Thyroid gland (tissue), 4 donors: ENCODE measurements around the gene ETV3L. TPM values are rescaled to one million over a fixed set of nuclear protein-coding genes. Genes with fewer than 3 reads are reported as not detected.

Experiments
- DNase-seq, 2 donors: peaks; one replicate each; pipeline ENCODE4 v3.0.0-alpha.2; 2019
- H3K27ac ChIP-seq, 3 donors: fragments of 200-600 bp; sonication (generic); 1 replicate in 2 of 3; 2 replicates in 1 of 3; pipeline ENCODE4 v1.5.1; 2016 to 2019; ENCODE audit warnings: mild to moderate bottlenecking in 1 of 3, moderate library complexity in 1 of 3
- H3K27me3 ChIP-seq: fragments of 200-600 bp; sonication (generic); one replicate; pipeline ENCODE4 v1.5.1; 2019
- H3K36me3 ChIP-seq, 2 donors: fragments of 200-600 bp; sonication (generic); one replicate each; pipeline ENCODE4 v1.5.1; 2016 to 2019
- H3K4me1 ChIP-seq, 2 donors: fragments of 200-600 bp; sonication (generic); one replicate each; pipeline ENCODE4 v1.5.1; 2017 to 2019
- H3K4me3 ChIP-seq, 3 donors: fragments of 200-600 bp; sonication (generic); replicated peaks in 1 of 3; 1 replicate in 2 of 3; 2 replicates in 1 of 3; pipeline ENCODE4 v1.5.1; 2016; ENCODE audit warnings: mild to moderate bottlenecking in 1 of 3
- H3K9me3 ChIP-seq: fragments of 200-600 bp; sonication (generic); one replicate; pipeline ENCODE4 v1.5.1; 2017
- POLR2A ChIP-seq, 2 donors: fragments of 450-650 bp; IDR thresholded peaks; one replicate each; pipeline ENCODE4 v1.6.1; 2017; ENCODE audit warnings: antibody characterized with exemption in 2 of 2, mild to moderate bottlenecking in 2 of 2, moderate library complexity in 1 of 2
- WGBS, 2 donors: methylation state at CpG; one replicate each; pipeline ENCODE4 v1.1.5; 2017; 5-methylcytosine and 5-hydroxymethylcytosine counted together
- intact Hi-C: fragments of 100-400 bp; cut with DNase I; formaldehyde crosslinking; loops from one replicate; pipeline ENCODE4 v1.15.1; 2023
- total RNA-seq, 4 donors: library from RNA; depleted of rRNA; stranded (reverse); fragments of >200 nt; gene quantifications; one replicate each; pipeline ENCODE4 v1.2.3, GENCODE V29; 2016
- TF ChIP-seq, protein P1 (sequence below), 6 experiments: fragments of 200-600 bp in 3 of 6; fragments of 450-650 bp in 3 of 6; sonication (generic) in 3 of 6; IDR thresholded peaks; one replicate each; pipeline ENCODE4 v1.5.1; 2016 to 2019; ENCODE audit warnings: antibody characterized with exemption in 6 of 6, mild to moderate bottlenecking in 2 of 6, inconsistent platforms in 1 of 6, moderate library complexity in 1 of 6

The ETV3L gene
- total RNA-seq, 4 donors from 2014 or later: not detected

DNA sequence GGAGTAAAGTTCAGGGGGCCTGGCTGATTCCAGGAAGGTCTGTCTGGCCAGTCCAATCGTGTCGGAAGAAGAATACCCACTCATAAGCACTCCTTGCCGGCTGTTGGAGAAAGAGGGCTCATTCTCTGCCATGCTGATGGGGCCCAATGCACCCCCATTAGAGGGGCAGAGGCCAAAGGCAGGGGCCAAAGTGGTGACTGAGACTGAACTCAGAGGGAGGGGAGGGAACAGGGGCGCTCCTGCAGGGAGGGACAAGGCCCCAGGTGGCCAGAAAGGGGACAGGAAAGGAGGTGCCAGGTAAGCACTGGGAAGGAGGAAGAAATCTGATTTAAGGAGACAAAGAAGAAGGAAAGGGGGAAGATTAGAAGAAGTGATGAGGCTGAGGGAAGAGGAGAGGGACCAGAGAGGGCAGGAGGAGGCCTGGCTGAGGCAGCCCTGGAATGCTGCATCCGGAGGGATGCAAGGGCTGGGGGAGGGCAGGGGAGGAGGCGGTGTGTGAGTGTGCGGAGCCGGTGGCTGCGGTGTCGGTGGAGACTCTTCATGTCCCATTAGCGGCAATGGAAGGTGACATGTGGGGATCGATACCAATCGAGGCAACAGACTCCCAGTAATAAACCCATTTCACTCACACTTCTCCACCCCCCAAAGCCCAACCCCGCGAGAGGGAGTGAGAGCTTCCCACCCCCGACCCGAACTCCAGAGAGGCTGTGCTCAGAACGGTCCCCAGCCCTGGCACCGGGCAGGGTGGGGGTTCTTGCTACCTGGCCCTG is 12.0 kb upstream of the ETV3L start:
- no peak overlapping the region for H3K4me3 ChIP-seq
- intact Hi-C loops: no loop called here
- no peak overlapping the region for H3K27ac ChIP-seq
- no peak for DNase-seq
- WGBS, 2 donors: 61 to 68% methylated on average over 19 of the region's 19 CpGs
- no peaks in the 10 kb centered on the region for H3K4me1 ChIP-seq
- TF ChIP-seq, protein P1, sequence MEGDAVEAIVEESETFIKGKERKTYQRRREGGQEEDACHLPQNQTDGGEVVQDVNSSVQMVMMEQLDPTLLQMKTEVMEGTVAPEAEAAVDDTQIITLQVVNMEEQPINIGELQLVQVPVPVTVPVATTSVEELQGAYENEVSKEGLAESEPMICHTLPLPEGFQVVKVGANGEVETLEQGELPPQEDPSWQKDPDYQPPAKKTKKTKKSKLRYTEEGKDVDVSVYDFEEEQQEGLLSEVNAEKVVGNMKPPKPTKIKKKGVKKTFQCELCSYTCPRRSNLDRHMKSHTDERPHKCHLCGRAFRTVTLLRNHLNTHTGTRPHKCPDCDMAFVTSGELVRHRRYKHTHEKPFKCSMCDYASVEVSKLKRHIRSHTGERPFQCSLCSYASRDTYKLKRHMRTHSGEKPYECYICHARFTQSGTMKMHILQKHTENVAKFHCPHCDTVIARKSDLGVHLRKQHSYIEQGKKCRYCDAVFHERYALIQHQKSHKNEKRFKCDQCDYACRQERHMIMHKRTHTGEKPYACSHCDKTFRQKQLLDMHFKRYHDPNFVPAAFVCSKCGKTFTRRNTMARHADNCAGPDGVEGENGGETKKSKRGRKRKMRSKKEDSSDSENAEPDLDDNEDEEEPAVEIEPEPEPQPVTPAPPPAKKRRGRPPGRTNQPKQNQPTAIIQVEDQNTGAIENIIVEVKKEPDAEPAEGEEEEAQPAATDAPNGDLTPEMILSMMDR (IDR thresholded peaks at IDR 0.05): no peak
- TF ChIP-seq POLR2A (IDR thresholded peaks at IDR 0.05): no peak
- H3K27me3 ChIP-seq: peaks cover 4% of the 10 kb centered on the region
- H3K9me3 ChIP-seq: no peaks in the 10 kb centered on the region
- no peaks in the 10 kb centered on the region for H3K36me3 ChIP-seq

GRCh38 chr1:157110686-157111085 is 11.1 kb upstream of the ETV3L start:
- Histone ChIP-seq H3K4me1 (no peaks in the 10 kb centered on the region), H3K4me3 (no peak overlapping the region), H3K27ac (no peak overlapping the region), H3K36me3 (no peaks in the 10 kb centered on the region), H3K9me3 (no peaks in the 10 kb centered on the region), H3K27me3 (peaks cover 4% of the 10 kb centered on the region)
- intact Hi-C loops: no loop called here
- TF ChIP-seq POLR2A (IDR thresholded peaks at IDR 0.05): no peak
- peak in 1 of 2 donors; percentile 5 for DNase-seq
- 32 to 46% methylated on average over 3 of the region's 3 CpGs for WGBS, 2 donors

- Histone ChIP-seq H3K9me3 (no peaks in the 10 kb centered on the region), H3K4me3 (no peak overlapping the region), H3K4me1 (no peaks in the 10 kb centered on the region), H3K27ac (no peak overlapping the region), H3K27me3 (peaks cover 4% of the 10 kb centered on the region), H3K36me3 (no peaks in the 10 kb centered on the region)
- DNase-seq: no peak
- intact Hi-C loops: no loop called here
- 78 to 83% methylated on average over 6 of the region's 6 CpGs for WGBS, 2 donors
- no peak for TF ChIP-seq POLR2A (IDR thresholded peaks at IDR 0.05)
- TF ChIP-seq, protein P1 (IDR thresholded peaks at IDR 0.05): no peak
Observed at GRCh38 chr1:157110003-157110402, 10.4 kb upstream of the ETV3L start.

GRCh38 chr1:157108448-157108847 is 8.8 kb upstream of the ETV3L start:
- intact Hi-C loops: no loop called here
- Histone ChIP-seq H3K27me3 (peaks cover 4% of the 10 kb centered on the region), H3K27ac (no peak overlapping the region), H3K4me3 (no peak overlapping the region), H3K36me3 (no peaks in the 10 kb centered on the region), H3K4me1 (no peaks in the 10 kb centered on the region), H3K9me3 (no peaks in the 10 kb centered on the region)
- DNase-seq: no peak
- TF ChIP-seq, protein P1 (IDR thresholded peaks at IDR 0.05): no peak
- no peak for TF ChIP-seq POLR2A (IDR thresholded peaks at IDR 0.05)
- WGBS, 2 donors: 66 to 72% methylated on average over 6 of the region's 6 CpGs

DNA sequence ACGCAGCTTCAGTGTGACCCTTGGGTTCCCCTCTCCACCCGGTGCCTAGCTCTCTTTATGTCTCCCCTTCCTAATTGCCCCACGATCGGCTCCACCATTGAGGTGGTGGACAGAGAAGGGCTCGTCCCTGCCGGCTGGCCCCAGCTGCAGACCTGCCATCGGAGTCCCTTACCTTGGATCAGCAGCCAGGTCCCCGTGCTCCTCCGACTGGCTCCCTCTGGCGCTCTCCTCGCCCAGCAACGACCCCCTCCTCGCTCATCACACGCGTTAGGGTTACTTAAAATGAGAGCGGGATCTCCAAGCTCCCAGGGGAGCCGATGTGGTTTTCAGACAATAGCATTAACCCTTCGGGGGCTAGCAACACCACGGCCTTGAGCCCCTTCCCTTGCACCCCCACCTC is 8.1 kb upstream of the ETV3L start:
- peaks cover 4% of the 10 kb centered on the region for H3K27me3 ChIP-seq
- 35 to 38% methylated on average over 19 of the region's 19 CpGs for WGBS, 2 donors
- no peak for DNase-seq

More for the DNA sequence above, 8.1 kb upstream of the ETV3L start:
- Histone ChIP-seq H3K9me3 (no peaks in the 10 kb centered on the region), H3K4me3 (no peak overlapping the region), H3K27ac (no peak overlapping the region), H3K4me1 (no peaks in the 10 kb centered on the region), H3K36me3 (no peaks in the 10 kb centered on the region)
- TF ChIP-seq, protein P1 (IDR thresholded peaks at IDR 0.05): no peak
- no peak for TF ChIP-seq POLR2A (IDR thresholded peaks at IDR 0.05)
- intact Hi-C loops: no loop called here
